ENCODE results near the gene SDR42E2. TPM values are rescaled to one million over a fixed set of nuclear protein-coding genes. Genes with fewer than 3 reads are reported as not detected.
"Not testable (repeated sequence)": the region's sequence is repeated elsewhere in the genome, so short reads cannot be mapped to it uniquely, and the experiment has no call there.

Gene SDR42E2
- total RNA-seq, 6 donors from 2014 or later: 0.17 to 0.59 (median 0.22) TPM; not detected in 3

GRCh38 chr16:22123146-22123545, 39.2 kb upstream of the SDR42E2 start:
- Histone ChIP-seq H3K27me3 (no peaks in the 10 kb centered on the region), H3K4me1 (no peaks in the 10 kb centered on the region), H3K27ac (no peak overlapping the region), H3K9me3 (no peaks in the 10 kb centered on the region), H3K36me3 (no peaks in the 10 kb centered on the region), H3K4me3 (no peak overlapping the region)
- TF ChIP-seq CTCF (IDR thresholded peaks at IDR 0.05): no peak
- TF ChIP-seq POLR2A (IDR thresholded peaks at IDR 0.05): no peak
- TF ChIP-seq POLR2AphosphoS5 (IDR thresholded peaks at IDR 0.05): no peak
- ATAC-seq (ENCODE audit: low FRiP score in 2 of 2): no peak
- 50 to 52% methylated on average over 3 of the region's 3 CpGs for WGBS, 2 donors
- DNase-seq: no peak

- 92 to 97% methylated on average over 6 of the region's 7 CpGs for WGBS, 2 donors
- DNase-seq: no peak
- no peaks in the 10 kb centered on the region for H3K36me3 ChIP-seq
- H3K9me3 ChIP-seq: no peaks in the 10 kb centered on the region
- no peak overlapping the region for H3K27ac ChIP-seq
- no peaks in the 10 kb centered on the region for H3K4me1 ChIP-seq
- TF ChIP-seq POLR2AphosphoS5 (IDR thresholded peaks at IDR 0.05) (no peak), POLR2A (IDR thresholded peaks at IDR 0.05) (no peak), EP300 (IDR thresholded peaks at IDR 0.05) (no peak), CTCF (IDR thresholded peaks at IDR 0.05) (no peak)
- no peaks in the 10 kb centered on the region for H3K27me3 ChIP-seq
- ATAC-seq (ENCODE audit: low FRiP score in 2 of 2): no peak
- no peak overlapping the region for H3K4me3 ChIP-seq
These were observed 38.4 kb upstream of the SDR42E2 start for GRCh38 chr16:22123759-22124490.

GRCh38 chr16:22124583-22125284, 37.6 kb upstream of the SDR42E2 start:
- DNase-seq: no peak
- no peaks in the 10 kb centered on the region for H3K36me3 ChIP-seq
- H3K4me3 ChIP-seq: no peak overlapping the region
- H3K4me1 ChIP-seq: no peaks in the 10 kb centered on the region
- TF ChIP-seq POLR2AphosphoS5 (IDR thresholded peaks at IDR 0.05): no peak
- TF ChIP-seq POLR2A (IDR thresholded peaks at IDR 0.05): no peak
- TF ChIP-seq EP300 (IDR thresholded peaks at IDR 0.05): no peak
- TF ChIP-seq CTCF (IDR thresholded peaks at IDR 0.05): no peak
- no peaks in the 10 kb centered on the region for H3K9me3 ChIP-seq
- H3K27me3 ChIP-seq: no peaks in the 10 kb centered on the region
- H3K27ac ChIP-seq: no peak overlapping the region
- ATAC-seq (ENCODE audit: low FRiP score in 2 of 2): no peak
- 92 to 93% methylated on average over 6 of the region's 6 CpGs for WGBS, 2 donors

GRCh38 chr16:22126037-22126558, 36.2 kb upstream of the SDR42E2 start:
- no peak for TF ChIP-seq CTCF (IDR thresholded peaks at IDR 0.05)
- no peak for TF ChIP-seq POLR2A (IDR thresholded peaks at IDR 0.05)
- TF ChIP-seq EP300 (IDR thresholded peaks at IDR 0.05): no peak
- TF ChIP-seq POLR2AphosphoS5 (IDR thresholded peaks at IDR 0.05): no peak
- WGBS, 2 donors: 86 to 92% methylated on average over 15 of the region's 15 CpGs
- Histone ChIP-seq H3K9me3 (no peaks in the 10 kb centered on the region), H3K27me3 (no peaks in the 10 kb centered on the region), H3K36me3 (no peaks in the 10 kb centered on the region), H3K4me1 (no peaks in the 10 kb centered on the region), H3K4me3 (no peak overlapping the region), H3K27ac (no peak overlapping the region)
- DNase-seq (no peak), ATAC-seq (ENCODE audit: low FRiP score in 2 of 2) (no peak)

GRCh38 chr16:22128537-22128936, 33.8 kb upstream of the SDR42E2 start:
- ATAC-seq (ENCODE audit: low FRiP score in 2 of 2); H3K4me1 ChIP-seq; H3K27me3 ChIP-seq; DNase-seq; H3K4me3 ChIP-seq; H3K27ac ChIP-seq; H3K36me3 ChIP-seq; H3K9me3 ChIP-seq: not testable (repeated sequence)
- WGBS, 2 donors: 88 to 94% methylated on average over 1 of the region's 1 CpG
